ENCODE results near the gene PGAM2.

PGAM2 gene

GRCh38 chr7:44111761-44112160, 46.4 kb upstream of the PGAM2 start:
- no peak overlapping the region for H3K4me3 ChIP-seq (replicated peaks; ENCODE audit: low read depth, low read length)
- H3K36me3 ChIP-seq (ENCODE audit: control insufficient read depth, insufficient read depth, low read length), result peaks cover 14% of the 10 kb centered on the region
- TF ChIP-seq CTCF (IDR thresholded peaks at IDR 0.05; ENCODE audit: insufficient read depth, low read length, poor library complexity, severe bottlenecking), result no peak

GRCh38 chr7:44110719-44111635, 45.6 kb upstream of the PGAM2 start:
- Histone ChIP-seq H3K36me3 (ENCODE audit: control insufficient read depth, insufficient read depth, low read length) (peaks cover 10% of the 10 kb centered on the region), H3K27me3 (replicated peaks; ENCODE audit: control insufficient read depth, insufficient read depth, low read length) (no peaks in the 10 kb centered on the region; the same call in 1 of the 2 replicates), H3K4me3 (replicated peaks; ENCODE audit: low read depth, low read length) (no peak overlapping the region)
- DNase-seq (ENCODE audit: extremely low read depth, insufficient read length), result no peak
- no peak for TF ChIP-seq CTCF (IDR thresholded peaks at IDR 0.05; ENCODE audit: insufficient read depth, low read length, poor library complexity, severe bottlenecking)

More at GRCh38 chr7:44111761-44112160, 46.4 kb upstream of the PGAM2 start:
- DNase-seq (ENCODE audit: extremely low read depth, insufficient read length), result no peak
- no peaks in the 10 kb centered on the region; the same call in 1 of the 2 replicates for H3K27me3 ChIP-seq (replicated peaks; ENCODE audit: control insufficient read depth, insufficient read depth, low read length)

GRCh38 chr7:44109991-44110390, 44.6 kb upstream of the PGAM2 start:
- DNase-seq (ENCODE audit: extremely low read depth, insufficient read length), result no peak
- H3K4me3 ChIP-seq (replicated peaks; ENCODE audit: low read depth, low read length), result no peak overlapping the region
- peaks cover 6% of the 10 kb centered on the region; the same call in 1 of the 2 replicates for H3K36me3 ChIP-seq (ENCODE audit: control insufficient read depth, insufficient read depth, low read length)
- H3K27me3 ChIP-seq (replicated peaks; ENCODE audit: control insufficient read depth, insufficient read depth, low read length), result no peaks in the 10 kb centered on the region; the same call in none of the 2 replicates
- TF ChIP-seq CTCF (IDR thresholded peaks at IDR 0.05; ENCODE audit: insufficient read depth, low read length, poor library complexity, severe bottlenecking), result no peak

GRCh38 chr7:44108768-44109750, 43.7 kb upstream of the PGAM2 start:
- H3K4me3 ChIP-seq (replicated peaks; ENCODE audit: low read depth, low read length), result no peak overlapping the region
- H3K27me3 ChIP-seq (replicated peaks; ENCODE audit: control insufficient read depth, insufficient read depth, low read length), result no peaks in the 10 kb centered on the region; the same call in none of the 2 replicates
- TF ChIP-seq CTCF (IDR thresholded peaks at IDR 0.05; ENCODE audit: insufficient read depth, low read length, poor library complexity, severe bottlenecking), result peak; percentile 25
- no peak for DNase-seq (ENCODE audit: extremely low read depth, insufficient read length)
- H3K36me3 ChIP-seq (ENCODE audit: control insufficient read depth, insufficient read depth, low read length), result no peaks in the 10 kb centered on the region

GRCh38 chr7:44107961-44108767, 42.8 kb upstream of the PGAM2 start:
- no peak for DNase-seq (ENCODE audit: extremely low read depth, insufficient read length)
- no peak overlapping the region for H3K4me3 ChIP-seq (replicated peaks; ENCODE audit: low read depth, low read length)
- peaks cover 2% of the 10 kb centered on the region for H3K27me3 ChIP-seq (replicated peaks; ENCODE audit: control insufficient read depth, insufficient read depth, low read length)
- no peaks in the 10 kb centered on the region for H3K36me3 ChIP-seq (ENCODE audit: control insufficient read depth, insufficient read depth, low read length)
- TF ChIP-seq CTCF (IDR thresholded peaks at IDR 0.05; ENCODE audit: insufficient read depth, low read length, poor library complexity, severe bottlenecking), result no peak
